GM18951 (cell line): ENCODE data around the gene SARS2.
"Not testable (repeated sequence)": the region's sequence is repeated elsewhere in the genome, so short reads cannot be mapped to it uniquely, and the experiment has no call there.

Experiments used
- POLR2A ChIP-seq: IDR thresholded peaks from 4 replicates; pipeline ENCODE4 v1.6.1; 2011; ENCODE audit warnings: mild to moderate bottlenecking; ENCODE audit not compliant: insufficient read length, insufficient read depth; ENCODE audit errors: extremely low read depth
- in situ Hi-C: fragments of 300-500 bp; cut with MboI; formaldehyde crosslinking; loops from one replicate; pipeline ENCODE4 v1.12.0; 2022; ENCODE audit warnings: low sequenced_read_pairs, mixed read lengths, inconsistent platforms; ENCODE audit not compliant: unreplicated experiment

Gene SARS2, protein sequence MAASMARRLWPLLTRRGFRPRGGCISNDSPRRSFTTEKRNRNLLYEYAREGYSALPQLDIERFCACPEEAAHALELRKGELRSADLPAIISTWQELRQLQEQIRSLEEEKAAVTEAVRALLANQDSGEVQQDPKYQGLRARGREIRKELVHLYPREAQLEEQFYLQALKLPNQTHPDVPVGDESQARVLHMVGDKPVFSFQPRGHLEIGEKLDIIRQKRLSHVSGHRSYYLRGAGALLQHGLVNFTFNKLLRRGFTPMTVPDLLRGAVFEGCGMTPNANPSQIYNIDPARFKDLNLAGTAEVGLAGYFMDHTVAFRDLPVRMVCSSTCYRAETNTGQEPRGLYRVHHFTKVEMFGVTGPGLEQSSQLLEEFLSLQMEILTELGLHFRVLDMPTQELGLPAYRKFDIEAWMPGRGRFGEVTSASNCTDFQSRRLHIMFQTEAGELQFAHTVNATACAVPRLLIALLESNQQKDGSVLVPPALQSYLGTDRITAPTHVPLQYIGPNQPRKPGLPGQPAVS

DNA sequence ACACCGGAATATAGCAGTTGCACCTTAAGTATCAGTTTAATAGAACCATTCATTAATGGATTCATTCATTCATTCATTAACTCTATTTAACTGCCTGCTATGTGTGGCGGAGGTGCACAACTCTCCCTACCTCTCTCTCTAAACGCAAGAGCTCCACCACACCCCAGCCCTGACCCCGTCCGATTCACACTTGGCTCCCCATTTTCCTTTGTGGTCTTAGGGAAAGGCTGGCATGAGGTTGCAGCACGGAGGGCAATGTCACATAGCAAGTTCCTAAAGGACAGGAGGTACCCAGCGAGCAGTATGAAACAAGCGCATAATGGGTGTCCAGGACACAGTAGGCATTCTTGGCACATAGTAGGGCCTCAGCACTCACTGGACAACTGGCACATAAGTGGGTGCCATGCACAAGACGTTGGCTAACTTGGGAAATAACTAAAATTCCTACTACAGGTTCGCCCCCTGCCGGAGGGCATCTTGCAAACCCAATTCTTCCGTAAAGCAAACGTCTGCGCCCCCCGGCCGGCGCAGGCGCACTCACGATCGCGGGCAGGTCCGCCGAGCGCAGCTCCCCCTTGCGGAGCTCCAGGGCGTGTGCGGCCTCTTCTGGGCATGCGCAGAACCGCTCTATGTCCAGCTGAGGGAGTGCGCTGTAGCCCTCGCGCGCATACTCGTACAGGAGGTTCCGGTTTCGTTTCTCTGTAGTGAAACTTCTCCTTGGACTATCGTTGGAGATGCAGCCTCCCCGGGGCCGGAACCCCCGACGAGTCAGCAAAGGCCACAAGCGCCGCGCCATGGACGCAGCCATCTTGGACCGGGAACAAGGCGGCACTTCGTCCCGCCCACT lies at the start of gene SARS2:
TSS of gene SARS2 (minus strand) at position 835 of the 847 bp plus-strand sequence. CDS start at position 808, 27 bp downstream.
- in situ Hi-C loops: loop anchor here (10.0 kb wide), 1 partner anchor 385 kb away; no protein-coding TSS in a partner anchor
- TF ChIP-seq POLR2A: peak; percentile 81

DNA sequence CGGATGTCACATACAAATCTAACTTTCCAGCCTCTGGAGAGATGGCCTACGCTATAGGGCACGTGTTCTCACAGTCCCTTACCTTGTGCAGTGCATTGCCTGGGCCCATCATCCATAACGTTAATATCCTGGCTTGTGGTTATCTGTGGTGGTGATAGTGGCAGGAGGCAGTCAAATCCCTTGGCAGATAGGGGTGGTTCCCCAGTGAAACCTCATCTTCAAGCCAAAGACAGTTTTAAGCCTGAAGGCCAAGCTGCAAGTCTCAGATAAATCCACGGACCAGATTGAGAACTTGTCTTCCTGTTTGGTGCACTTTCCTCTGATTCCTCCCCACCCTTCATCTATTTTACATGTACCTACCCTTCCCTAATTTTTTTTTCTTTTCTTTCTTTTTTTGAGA lies 49.2 kb upstream of the SARS2 start:
- no peak for TF ChIP-seq POLR2A
- in situ Hi-C loops: no loop called here

DNA sequence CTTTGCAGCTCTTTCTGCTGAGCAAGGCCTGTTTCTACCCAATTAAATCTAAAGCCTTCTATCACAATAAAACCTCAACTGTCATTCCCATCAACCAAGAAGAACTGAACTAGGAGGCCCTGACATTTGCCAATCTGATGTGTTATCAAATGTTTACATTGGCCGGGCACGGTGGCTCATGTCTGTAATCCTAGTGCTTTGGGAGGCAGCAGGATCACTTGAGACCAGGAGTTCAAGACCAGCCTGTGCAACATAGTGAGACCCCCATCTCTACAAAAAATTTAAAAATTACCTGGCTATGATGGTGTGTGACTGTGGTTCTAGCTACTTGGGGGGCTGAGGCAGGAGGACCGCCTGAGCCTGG lies 47.7 kb upstream of the SARS2 start:
- in situ Hi-C loops: no loop called here
- no peak for TF ChIP-seq POLR2A

DNA sequence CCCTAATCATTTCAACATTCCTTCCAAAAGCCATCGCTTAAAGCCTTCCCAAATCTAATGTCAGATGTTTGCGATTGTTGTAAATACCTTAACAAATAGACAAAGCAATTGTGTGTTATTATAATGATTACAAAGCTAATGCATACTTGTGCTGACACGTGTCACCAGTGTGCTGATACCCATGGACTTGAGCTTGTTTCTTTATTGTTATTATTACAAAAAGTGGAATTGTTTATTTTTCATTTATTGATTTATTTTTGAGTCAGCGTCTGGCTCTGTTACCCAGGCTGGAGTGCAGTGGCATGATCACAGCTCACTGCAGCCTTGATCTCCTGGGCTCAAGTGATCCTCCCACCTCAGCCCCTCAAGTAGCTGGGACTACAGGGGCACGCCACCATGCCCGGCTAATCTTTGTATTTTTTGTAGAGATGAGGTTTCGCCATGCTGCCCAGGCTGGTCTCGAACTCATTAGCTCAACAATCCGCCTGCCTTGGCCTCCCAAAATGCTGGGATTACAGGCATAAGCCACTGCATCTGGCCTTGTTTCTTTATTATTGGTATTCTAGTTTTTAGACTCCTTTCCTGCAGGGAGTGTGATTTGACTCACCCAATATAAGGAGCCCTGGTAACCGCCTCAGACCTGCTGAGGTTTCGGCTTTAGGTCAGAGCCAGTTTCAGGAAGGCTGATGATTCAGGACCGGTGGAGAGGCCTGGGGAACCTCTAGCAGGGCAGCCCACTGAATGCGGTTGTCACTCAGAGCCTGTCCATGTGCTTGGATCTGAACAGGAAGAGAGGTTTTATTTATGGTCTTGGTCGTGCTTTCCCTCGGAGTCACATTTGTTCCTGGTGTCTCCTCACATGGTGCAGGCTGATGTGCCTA lies 47.1 kb upstream of the SARS2 start:
- no peak for TF ChIP-seq POLR2A
- in situ Hi-C loops: no loop called here

DNA sequence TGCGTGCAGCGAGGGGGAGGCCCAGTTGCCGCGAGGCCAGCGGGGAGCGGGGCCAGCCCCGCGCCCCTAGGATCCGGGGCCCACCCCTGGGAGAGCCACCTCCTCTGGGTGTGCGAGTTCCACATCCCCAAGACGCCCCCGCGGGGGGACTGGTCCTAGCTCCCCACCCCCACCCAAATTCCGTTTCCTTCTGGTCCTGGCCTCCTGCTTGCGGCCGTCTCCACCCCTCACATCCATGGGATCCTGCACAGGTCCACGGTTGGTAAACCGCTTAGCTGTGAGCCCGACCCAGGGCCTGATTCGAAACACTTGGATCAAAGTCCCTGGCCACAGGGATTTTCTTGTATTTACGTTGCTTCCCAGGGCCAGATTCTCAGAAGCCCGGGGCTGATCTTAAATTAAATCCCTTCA lies 45.3 kb upstream of the SARS2 start:
- in situ Hi-C loops: no loop called here

DNA sequence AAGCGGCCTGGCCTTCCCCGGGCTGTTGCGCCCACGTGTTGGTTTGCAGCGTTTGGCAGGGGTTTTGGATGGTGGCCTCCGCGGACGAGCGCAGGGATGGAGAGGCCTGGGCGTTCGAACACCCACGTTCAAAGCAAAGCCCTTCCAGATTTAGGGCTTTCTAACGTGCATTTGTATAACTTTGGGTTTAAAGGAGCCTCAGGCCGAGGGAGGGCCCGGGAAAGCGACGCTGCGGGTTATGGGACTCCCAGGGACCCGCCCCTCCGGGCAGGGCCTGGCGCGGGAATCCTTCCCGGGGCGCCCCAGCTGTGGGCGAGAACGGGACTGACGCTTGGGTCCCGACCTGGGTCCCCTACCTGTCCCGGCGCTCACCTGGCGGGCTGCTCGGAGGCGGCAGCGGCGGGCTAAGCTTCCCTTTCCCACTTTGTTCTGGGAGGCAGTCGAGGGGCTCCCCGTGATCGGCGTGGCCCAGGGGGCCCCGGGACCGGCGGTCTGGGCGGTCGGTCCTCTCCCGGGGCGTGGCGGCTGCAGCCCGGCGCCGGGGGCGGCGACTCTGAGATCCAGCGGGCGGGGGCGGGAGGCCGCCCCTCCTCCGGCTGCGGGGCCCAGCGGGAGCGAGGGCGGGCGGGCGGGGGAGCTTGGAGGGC lies 44.8 kb upstream of the SARS2 start, which contains the start of gene FBXO17:
TSS of gene FBXO17 (minus strand) at position 529 of the 647 bp plus-strand sequence. CDS start 25,423 bp downstream, outside the sequence.
- in situ Hi-C loops: no loop called here
- no peak for TF ChIP-seq POLR2A

More for the DNA sequence above, 45.3 kb upstream of the SARS2 start:
- no peak for TF ChIP-seq POLR2A

DNA sequence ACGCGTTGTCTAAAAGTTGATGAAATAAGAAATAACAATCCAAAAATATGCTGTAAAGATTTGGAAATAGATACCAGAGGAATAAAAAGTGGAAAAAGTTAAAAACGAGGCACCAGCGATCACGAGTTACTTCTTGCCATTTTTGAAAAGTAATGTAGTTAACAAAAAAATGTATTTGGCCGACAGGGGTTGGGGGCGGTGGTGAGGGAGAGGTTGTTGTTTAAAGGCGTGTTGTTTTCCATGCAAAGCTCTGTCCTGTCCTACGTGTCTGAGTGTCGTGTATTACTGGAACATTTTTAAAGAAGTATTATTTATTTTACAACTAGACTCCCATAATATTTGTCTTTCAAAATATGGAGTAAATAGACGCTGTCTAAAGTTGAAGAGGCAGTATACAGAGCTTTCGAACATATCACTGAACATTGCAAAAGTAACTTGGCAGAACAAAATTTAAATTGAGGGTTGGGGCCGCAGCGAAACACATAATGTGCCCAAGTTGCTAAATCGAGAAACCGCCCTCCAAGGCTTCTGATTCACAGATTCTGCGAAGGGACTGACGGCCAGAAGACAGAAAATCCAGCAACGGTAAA lies 44.2 kb upstream of the SARS2 start:
- no peak for TF ChIP-seq POLR2A
- in situ Hi-C loops: no loop called here

DNA sequence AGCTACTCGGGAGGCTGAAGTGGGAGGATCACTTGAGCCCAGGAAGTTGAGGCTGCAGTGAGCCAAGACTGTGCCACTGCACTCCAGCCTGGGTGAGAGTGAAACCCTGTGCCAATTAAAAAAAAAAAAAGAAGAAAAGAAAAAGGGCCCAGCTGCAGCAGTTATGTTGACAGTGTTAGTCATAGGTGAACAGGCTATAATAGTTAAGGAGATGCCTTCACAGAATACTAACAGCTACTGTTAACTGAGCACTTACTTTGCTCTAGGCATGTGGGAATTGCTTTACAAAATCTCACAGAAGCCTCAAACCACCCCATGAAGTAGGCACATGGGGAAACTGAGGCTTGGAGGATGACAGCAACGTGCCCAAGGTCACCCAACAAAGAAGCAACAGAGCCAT lies 41.1 kb upstream of the SARS2 start:
- TF ChIP-seq POLR2A: no peak
- in situ Hi-C loops: no loop called here

DNA sequence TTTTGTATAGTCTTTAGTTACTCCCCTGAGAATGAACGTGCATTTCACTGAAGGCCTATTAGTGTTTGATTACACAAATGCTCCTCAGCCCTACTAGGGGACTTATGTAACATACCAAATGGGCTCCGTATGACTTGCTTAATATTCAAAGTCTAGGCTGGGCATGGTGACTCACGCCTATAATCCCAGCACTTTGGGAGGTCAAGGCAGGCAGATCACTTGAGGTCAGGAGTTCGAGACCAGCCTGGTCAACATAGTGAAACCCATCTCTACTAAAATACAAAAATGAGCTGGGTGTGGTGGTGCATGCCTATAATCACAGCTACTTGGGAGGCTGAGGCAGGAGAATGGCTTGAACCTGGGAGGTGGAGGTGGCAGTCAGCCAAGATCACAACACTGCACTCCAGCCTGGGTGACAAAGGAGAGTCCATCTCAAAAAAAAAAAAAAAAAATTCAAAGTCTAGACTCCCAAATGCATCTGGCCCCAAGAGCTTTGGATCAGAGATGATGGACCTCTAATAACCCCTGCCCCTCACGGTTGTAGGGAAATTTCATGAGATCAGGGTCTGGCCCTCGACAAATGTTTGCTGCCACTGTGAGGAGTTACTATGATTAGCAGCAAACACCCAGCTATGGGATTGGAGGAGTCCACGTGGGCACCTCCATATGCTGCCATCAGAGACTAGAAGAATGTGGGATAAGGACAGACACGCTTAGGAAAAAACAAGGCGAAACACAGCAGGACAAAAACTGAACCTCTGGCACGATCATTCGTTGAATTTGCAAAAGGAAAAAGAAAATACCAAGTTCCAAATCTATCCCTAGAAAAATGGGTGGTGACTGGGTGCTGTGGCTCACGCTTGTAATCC lies 40.3 kb upstream of the SARS2 start:
- TF ChIP-seq POLR2A: no peak
- in situ Hi-C loops: no loop called here

DNA sequence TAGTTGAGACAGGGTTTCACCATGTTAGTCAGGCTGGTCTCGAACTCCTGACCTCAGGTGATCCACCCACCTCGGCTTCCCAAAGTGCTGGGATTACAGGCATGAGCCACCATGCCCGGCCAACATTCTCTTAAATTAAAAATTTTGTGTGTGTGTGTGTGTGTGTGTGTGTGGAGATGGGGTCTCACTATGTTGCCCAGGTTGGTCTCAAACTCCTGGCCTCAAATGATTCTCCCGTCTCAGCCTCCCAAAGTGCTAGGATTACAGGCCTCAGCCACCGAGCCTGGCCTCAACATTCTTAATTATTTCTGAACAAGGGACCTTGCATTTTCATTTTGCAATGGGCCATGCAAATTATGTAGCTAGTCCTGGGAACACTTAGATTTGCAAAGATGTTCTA lies 35.6 kb upstream of the SARS2 start:
- in situ Hi-C loops: not testable (repeated sequence)

DNA sequence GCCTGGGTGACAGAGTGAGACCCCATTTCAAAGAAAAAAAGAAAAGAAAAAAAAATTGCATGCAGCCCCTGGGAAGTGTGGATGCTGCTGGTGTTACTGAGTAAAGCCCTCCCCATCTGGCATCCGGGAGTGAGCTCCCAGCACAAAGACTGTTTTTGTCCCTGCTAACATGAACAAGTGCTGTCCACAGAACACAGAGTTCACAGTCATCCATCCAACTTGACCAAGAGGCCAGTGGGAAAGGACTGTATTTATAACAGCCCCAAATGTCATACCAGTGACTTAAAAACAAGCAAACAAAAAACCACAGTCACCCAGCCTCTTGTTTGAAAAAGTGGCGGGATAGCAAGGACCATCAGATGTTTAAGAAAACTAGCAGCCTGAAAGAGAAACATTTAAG lies 34.2 kb upstream of the SARS2 start:
- in situ Hi-C loops: no loop called here
- no peak for TF ChIP-seq POLR2A
